HG03025 (cell line): Measurements from ENCODE around the gene UNK.
"Not testable (repeated sequence)": the region's sequence is repeated elsewhere in the genome, so short reads cannot be mapped to it uniquely, and the experiment has no call there.

ENCODE experiments used
- ATAC-seq: cut with Tn5 transposase; IDR thresholded peaks from one replicate; pipeline ENCODE4 v1.9.1; 2021; ENCODE audit warnings: mild to moderate bottlenecking, moderate library complexity; ENCODE audit not compliant: unreplicated experiment, low FRiP score

UNK gene

GRCh38 chr17:75865404-75866188, 81.0 kb downstream of the UNK start:
- ATAC-seq, result not testable (repeated sequence)

GRCh38 chr17:75868730-75869281, 84.2 kb downstream of the UNK start:
- not testable (repeated sequence) for ATAC-seq

GRCh38 chr17:75869282-75870141, 84.9 kb downstream of the UNK start:
- no peak for ATAC-seq

- not testable (repeated sequence) for ATAC-seq
Measured at GRCh38 chr17:75870228-75870627, 85.6 kb downstream of the UNK start.

- no peak for ATAC-seq
Measured at GRCh38 chr17:75872434-75873351, 88.1 kb downstream of the UNK start.

- ATAC-seq, result no peak
Measured at GRCh38 chr17:75873587-75874322, 89.1 kb downstream of the UNK start.

- ATAC-seq, result no peak
Measured at GRCh38 chr17:75874323-75875181, 89.9 kb downstream of the UNK start.
